GM12891 (cell line): ENCODE results near the gene ATXN1.

ENCODE experiments used
- DNase-seq: peaks from one replicate; pipeline ENCODE4 v3.0.0; 2011; ENCODE audit warnings: low spot score; ENCODE audit not compliant: insufficient read length
- FAIRE-seq: peaks from 2 replicates; lab custom pipeline; 2011; peaks lifted over from hg19 to GRCh38; lab: Jason Lieb, UNC
- PAX5 ChIP-seq: IDR thresholded peaks from 2 replicates; pipeline ENCODE4 v1.6.1; 2011; ENCODE audit warnings: low read length, moderate library complexity, mild to moderate bottlenecking; ENCODE audit not compliant: insufficient read depth, severe bottlenecking
- POLR2A ChIP-seq: IDR thresholded peaks from 2 replicates; pipeline ENCODE4 v1.6.1; 2011; ENCODE audit warnings: low read depth, low read length, control low read depth
- POLR2AphosphoS5 ChIP-seq: IDR thresholded peaks from 2 replicates; pipeline ENCODE4 v1.6.1; 2011; ENCODE audit warnings: low read depth, low read length, control low read depth
- POU2F2 ChIP-seq: IDR thresholded peaks from 2 replicates; pipeline ENCODE4 v1.6.1; 2011; ENCODE audit warnings: low read depth, mild to moderate bottlenecking, control low read depth, low read length, moderate library complexity
- SPI1 ChIP-seq: IDR thresholded peaks from 2 replicates; pipeline ENCODE4 v1.6.1; 2011; ENCODE audit warnings: low read depth, low read length, control low read depth
- TAF1 ChIP-seq: IDR thresholded peaks from 2 replicates; pipeline ENCODE4 v1.6.1; 2011; ENCODE audit warnings: low read depth, low read length, control low read depth

ATXN1 gene

GRCh38 chr6:16608444-16608843 is 152.8 kb downstream of the ATXN1 start:
- TF ChIP-seq PAX5 (no peak), POLR2AphosphoS5 (no peak), POLR2A (no peak)
- DNase-seq (no peak), FAIRE-seq (peak; percentile 9)

DNA sequence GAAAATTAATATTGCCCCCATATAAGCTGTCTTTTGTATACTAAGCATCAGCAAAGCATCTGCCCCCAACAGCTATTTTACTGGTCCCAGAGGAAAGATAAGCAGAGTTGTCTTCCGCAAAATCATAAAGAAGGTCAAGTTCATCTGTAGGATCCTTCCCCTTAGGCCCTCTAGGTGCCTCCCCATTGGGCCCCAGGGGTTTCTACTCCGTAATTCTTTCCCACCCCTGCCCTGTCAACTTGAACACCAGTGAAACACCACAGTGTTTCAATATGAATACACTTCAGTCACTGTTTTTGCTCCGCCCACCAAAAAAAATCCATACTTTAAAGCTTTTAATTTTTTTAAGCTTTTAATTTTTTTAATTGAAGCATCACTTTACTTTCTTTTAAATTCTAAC is 159.2 kb downstream of the ATXN1 start:
- TF ChIP-seq POLR2A = no peak
- TF ChIP-seq POLR2AphosphoS5 = no peak
- TF ChIP-seq PAX5 = no peak
- TF ChIP-seq SPI1 = peak; percentile 38; the same call in 1 of the 2 replicates
- TF ChIP-seq POU2F2 = peak; percentile 57; the same call in 1 of the 2 replicates
- TF ChIP-seq TAF1 = no peak
- DNase-seq (peak; percentile 49), FAIRE-seq (no peak)

DNA sequence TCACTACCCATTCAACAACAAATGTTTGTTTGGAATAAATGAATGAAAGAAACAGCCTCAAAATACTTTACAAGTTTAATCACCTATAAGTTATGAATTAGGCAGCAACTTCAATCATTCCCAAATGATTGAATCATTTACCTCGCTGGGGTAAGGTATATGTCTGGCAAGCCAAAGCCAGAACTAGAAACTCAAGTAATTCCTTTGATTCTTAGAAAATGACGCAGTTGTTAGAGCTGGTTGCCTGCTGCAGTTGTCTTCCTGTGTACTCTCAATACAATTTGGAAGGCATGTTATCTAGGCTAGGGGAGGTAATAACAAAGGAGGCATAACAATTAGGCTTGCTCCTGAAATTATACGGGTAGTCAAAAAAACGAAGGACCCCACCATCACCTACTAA is 160.6 kb downstream of the ATXN1 start:
- FAIRE-seq (peak; percentile 64), DNase-seq (no peak)
- TF ChIP-seq PAX5 (no peak), SPI1 (no peak), TAF1 (no peak)

DNA sequence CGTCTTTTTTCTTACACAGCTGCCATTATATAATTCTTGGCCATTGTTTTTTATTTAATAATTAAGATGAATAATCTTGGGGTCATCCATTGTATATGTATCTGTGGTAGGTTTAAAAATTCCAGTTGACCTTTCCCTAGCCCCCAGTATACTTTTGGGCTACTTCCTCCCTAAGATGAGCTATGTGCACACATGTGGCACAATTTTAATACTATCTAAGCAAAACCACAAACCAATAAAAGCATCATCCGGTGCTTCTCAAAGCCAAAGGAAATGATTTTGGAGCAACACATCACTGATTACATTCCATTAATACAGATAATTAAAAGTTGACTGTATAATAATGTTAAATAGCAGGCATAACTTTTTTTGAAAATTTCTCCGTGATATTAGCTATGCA is 161.2 kb downstream of the ATXN1 start:
- no peak for TF ChIP-seq TAF1
- TF ChIP-seq SPI1 = 0 out of 2 replicates have a peak, but pooled peaks have one; percentile 4
- TF ChIP-seq POLR2AphosphoS5 = no peak
- TF ChIP-seq POLR2A = no peak
- TF ChIP-seq PAX5 = no peak
- FAIRE-seq (peak; percentile 20), DNase-seq (no peak)

GRCh38 chr6:16596616-16597331 is 164.5 kb downstream of the ATXN1 start:
- DNase-seq (no peak), FAIRE-seq (no peak)
- TF ChIP-seq PAX5 (no peak), SPI1 (no peak), TAF1 (no peak), POU2F2 (no peak), POLR2AphosphoS5 (no peak), POLR2A (no peak)

DNA sequence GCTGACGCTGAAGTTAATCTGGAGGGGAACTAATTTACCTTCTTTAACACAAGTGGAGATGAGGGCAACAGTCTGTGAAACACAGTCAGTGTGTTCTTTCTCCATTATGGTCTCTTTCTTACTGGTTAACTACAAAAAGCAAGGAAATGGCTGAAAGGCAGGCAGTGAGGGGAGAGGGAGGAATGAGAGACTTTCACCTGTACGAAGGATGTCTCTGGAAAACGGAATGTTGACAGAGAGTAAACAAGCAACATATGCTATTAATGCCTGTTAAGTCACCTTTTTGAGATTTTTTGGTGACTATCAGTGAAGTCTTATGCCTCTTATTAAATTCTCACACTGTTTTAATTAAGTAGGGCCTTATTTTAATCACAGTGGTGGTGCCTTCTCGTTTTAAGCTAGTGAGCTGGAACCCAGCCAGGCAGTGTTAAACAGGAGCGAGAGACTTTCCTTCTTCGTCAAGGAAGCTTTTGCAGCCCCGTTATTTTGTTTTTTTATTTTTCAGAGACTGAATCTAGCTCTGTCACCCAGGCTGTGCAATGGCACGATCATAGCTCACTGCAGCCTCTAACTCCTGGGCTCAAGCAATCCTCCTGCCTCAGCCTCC is 165.6 kb downstream of the ATXN1 start:
- FAIRE-seq (no peak), DNase-seq (no peak)
- TF ChIP-seq PAX5 = no peak
- no peak for TF ChIP-seq SPI1
- no peak for TF ChIP-seq POLR2AphosphoS5
- TF ChIP-seq POLR2A = no peak
- TF ChIP-seq TAF1 = no peak

DNA sequence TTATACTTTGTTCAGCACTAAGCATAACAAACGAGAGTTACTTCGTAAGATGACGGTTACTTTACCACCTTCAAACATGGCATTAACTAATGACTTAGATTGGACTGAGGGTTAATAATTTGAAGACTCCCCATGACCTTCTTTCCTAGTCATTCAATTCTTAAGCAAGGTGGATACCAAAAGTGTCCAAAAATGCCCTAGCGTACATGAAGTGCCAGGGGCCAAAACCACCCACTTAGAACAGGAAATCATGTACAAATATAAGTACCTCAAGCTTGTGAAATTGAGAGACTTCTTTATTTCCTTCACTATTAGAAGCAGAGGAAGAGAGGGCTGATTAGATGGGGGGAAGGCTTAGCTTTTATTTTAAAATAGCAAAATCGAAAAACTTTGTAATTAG is 166.4 kb downstream of the ATXN1 start:
- TF ChIP-seq TAF1 = no peak
- TF ChIP-seq POLR2A = no peak
- TF ChIP-seq POLR2AphosphoS5 = no peak
- no peak for TF ChIP-seq SPI1
- TF ChIP-seq PAX5 = no peak
- no peak for TF ChIP-seq POU2F2
- DNase-seq (no peak), FAIRE-seq (peak; percentile 83)

GRCh38 chr6:16592223-16592911 is 168.9 kb downstream of the ATXN1 start:
- FAIRE-seq (peak; percentile 64), DNase-seq (no peak)
- TF ChIP-seq POLR2A = no peak
- TF ChIP-seq POLR2AphosphoS5 = no peak
- no peak for TF ChIP-seq POU2F2
- no peak for TF ChIP-seq TAF1
- no peak for TF ChIP-seq PAX5
- TF ChIP-seq SPI1 = no peak

DNA sequence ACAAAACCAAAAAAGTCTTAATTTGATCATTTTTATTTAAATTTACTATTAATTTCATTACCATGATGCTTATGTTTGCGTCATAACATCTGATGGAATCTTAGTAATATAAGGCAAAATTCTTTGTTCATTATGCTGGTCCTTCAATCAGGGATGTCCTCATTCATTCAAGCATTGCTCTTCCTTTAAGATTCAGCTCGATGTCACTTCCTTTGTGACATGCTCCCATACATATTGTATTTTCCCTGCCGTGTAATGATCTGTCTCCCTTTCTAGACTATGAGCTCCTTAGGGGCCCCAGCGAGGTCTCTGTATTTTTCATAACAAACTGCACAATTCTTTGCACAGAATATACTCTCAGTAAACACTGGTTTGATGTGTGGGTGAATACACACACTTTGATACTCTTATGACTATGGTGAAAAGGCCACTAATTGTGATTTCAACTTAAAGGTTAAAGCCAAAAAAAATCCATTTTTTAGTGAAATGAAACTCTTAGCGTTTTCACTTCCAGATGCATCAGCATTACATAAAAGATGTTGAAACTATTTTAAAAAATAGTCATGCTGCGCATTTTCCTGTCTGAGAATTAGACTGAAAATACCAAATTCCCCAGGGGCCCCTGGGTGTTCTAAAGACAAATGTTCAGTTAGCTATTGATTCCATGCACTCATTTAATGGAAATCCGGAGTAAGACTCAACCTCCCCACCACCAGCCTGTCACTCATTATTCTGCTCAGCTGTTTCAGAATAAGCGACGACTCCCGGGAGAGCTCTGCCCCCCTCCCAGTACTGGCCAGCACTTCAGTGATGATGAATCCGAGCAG is 169.7 kb downstream of the ATXN1 start:
- TF ChIP-seq SPI1 (peak; percentile 72), TAF1 (no peak), POLR2A (no peak), PAX5 (no peak), POLR2AphosphoS5 (no peak; the same call in 1 of the 2 replicates)
- FAIRE-seq = peak; percentile 88

More for the DNA sequence above, 169.7 kb downstream of the ATXN1 start:
- DNase-seq = peak; percentile 15
